HG03460 (cell line): Measurements from ENCODE around the gene WNT3.
"Not testable (repeated sequence)": the region's sequence is repeated elsewhere in the genome, so short reads cannot be mapped to it uniquely, and the experiment has no call there.

Source experiments
- ATAC-seq: cut with Tn5 transposase; IDR thresholded peaks from one replicate; pipeline ENCODE4 v1.9.1; 2021; ENCODE audit not compliant: unreplicated experiment

The WNT3 gene

DNA sequence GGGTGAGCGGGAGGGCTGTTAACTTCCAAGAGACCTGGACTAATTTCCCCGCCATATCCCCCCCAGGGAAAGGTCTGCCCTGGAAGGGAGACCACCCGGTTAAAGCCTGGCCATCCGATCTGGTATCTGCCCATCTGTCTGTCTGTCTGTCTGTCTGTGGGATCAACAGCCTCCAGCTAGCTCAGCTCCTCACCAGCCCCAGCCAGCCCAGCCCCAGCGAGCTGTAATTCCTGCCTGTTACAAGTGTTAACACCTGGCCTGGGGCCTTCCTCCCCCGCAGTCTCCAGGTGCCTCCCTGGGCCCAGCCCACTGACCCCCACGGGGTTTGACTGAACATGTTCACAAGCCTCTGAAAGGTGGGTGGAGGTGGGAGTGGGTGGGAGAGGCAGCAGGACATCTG is 4.0 kb downstream of the WNT3 start:
- ATAC-seq = no peak

DNA sequence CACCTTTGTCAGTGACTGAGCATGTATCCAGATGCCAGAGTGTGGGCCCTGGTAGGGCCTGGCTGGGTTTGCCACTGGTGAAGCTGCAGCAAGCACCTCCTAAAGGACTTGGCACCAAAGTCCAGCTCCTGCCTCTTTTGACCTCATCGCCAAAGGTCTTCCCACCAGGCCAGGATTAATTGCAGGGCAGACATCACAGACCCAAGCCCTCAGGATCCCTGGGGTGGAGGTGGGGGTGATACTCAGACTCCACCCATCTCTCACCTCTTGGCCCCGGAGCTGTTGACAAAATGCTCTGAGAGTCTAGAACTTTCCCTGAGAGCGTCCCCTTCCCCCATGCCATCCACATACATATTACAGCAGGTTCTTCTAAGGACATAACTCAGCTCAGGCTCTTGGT is 4.6 kb downstream of the WNT3 start:
- ATAC-seq = no peak

DNA sequence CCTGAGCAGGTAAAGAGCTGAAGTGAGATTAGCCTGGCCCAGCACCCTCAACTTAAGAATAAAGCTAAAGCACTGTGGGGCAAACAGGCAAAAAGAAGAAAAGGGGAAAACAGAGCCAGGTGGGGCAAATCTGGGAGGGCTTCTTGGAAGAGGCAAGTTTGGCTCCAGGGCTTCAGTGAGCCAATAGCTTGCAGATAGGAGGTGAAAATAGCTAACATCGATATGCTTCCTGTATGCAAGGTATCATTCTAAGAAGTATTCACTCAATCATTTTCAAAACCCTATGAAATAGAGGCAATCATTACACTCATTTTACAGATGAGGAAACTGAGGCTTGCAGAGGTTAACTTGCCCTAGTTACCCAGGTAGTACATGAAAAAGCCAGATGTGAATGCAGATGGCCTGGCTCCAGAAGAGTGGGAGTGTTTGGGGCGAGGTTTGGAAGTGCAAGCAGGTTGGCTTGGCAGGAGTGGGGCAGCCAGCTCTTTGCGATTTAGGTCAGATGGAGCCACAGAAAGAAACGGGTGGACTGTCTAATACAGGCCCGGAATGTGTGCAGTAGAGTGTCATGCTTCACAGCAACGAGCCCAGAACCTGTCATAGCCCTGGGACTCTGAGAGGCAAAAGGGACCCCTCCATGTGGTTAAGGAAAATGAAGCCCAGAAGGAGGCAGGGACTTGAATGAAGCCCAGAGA is 5.7 kb downstream of the WNT3 start:
- ATAC-seq = no peak

DNA sequence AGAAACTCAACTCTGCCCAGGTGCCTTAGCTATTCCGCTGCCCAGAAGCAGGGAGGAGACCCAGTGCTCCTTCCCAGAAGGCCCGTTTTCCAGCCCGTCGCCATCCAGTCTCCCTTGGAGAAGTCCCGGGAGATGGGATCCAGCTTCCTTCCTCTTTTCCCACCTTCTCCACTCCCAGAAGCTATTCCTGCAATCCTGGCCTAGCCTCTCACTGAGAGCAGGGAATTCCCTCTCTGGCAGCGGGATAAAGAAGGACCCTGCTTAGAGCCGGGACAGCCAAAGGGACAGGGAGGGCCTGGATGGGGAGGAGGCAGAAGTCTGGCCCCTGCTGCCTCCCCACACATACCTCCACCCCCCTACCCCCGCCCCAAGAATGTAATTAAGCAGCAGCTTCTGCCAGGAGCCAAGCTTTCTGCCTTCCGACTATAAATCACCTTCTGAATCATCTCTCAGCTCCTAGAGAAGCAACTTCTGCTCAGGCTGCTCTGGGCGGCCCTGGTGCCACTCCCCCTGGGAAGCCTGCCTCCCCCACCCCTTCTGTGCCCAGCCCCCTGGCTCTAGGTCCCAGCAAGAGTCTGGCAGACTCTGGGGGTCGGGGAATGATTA is 6.4 kb downstream of the WNT3 start:
- ATAC-seq = no peak

DNA sequence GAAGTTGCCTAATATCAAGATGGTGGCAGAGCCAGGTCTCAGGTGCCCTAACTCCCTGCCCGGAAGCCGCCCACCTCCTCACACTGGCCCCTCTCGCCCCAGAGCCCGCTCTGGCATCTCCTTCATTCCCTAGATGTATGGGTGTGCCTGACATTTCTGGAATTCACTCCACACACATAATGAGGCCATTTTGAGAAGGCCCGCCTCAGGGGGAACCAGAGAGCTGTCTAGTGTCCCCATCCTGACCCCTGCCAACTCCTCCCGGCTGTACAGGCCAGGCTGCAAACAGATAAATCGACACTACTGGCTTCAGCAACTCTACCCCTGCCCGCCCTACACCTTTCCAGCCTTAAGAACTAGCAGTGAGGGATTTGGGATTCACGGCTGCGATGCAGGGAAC is 7.7 kb downstream of the WNT3 start:
- no peak for ATAC-seq

DNA sequence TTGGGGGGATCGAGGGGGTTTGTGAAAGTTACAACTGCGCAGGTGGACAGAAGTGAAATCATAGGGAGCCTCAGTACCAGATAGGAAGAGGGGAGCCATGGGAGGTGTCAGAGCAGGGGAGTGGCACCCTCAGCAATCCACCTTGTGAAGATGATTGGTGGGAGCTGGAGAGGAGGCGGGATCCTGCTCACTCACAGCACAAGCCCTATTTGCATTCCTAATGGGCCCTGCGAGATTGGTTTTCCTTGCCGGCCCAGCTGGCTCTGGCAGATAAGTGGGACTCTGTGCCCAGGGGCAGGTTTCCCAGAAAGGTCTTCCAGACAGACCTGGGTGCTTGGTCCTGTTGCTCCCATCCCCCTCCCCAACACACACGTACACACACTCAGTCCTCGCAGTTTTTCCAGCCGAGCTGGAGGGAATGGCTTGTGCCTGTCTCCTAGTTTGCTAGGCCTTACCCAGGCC is 9.4 kb downstream of the WNT3 start:
- no peak for ATAC-seq

DNA sequence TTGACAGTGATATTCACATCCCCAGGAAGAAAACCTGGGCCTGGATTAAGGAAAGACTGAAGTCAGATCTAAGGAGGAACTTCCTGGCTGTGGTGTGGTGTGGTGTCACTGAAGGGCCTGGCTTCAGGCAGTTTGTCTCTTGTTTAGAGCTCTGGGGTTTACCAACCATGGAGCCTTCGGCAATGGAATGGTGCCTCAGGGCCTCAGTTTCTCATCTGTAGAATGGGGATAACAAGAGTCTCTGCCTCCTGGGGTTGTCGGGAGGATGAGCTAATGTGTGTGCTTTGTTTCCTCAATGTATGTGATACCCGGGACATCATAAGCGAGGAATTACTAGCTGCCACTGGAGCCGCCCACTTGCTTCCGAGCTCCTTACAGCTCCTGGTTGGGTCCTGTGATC is 12.7 kb downstream of the WNT3 start:
- ATAC-seq = no peak

DNA sequence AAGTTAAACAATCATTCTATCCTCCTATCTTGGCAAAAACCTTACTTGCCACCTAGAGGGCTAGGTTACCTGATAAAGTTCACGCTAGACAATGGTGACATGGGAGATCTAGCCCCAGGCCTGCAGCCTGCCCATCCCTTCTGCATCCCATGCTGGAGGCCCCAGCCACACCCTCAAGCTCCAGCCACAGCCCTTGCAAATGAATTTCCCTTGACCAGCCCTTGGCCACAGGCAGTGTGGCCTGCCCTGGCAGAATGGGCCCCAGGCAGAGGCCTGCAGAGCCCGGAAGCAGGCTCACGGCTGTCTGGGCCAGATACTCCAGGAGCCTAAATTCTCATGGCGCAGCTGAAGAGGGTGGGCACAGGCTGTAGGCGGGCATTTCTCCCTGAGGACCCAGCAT is 14.9 kb downstream of the WNT3 start:
- ATAC-seq = no peak

DNA sequence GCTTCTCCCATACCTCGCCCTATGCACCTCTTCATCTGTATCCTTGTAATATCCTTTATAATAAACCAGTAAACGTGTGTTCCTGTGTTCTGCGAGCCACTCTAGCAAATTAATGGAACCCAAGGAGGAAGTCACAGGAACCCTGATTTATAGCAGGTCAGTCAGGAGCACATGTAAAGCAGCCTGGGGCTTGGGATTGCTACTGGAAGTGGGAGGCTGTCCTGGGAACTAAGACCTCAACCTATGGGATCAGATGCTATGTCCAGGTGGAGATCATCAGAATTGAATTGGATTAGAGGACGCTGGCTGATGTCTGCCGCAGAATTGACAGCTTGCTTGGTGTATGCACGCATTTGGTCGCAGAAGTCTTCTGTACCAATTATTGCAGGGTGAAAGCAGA is 15.7 kb downstream of the WNT3 start:
- ATAC-seq = no peak

DNA sequence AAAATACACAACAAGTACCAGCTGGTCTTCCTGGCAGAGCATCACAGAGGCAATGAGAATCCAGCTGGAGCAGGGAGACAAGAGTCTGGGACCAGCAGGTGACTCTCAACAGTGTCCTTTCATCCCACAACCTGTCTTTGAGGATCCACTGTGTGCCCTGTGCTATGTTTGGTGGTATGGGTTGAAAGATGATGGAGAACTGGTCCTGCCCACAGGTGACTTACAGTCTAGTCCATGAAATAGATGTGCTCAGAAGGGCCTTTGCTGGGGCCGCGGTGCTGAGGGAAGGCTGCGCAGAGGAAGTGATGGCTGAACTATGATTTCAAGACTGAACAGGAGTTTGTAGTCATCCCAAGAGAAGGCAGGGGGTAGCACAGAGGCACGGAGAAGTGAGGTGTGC is 17.9 kb downstream of the WNT3 start:
- ATAC-seq = no peak

DNA sequence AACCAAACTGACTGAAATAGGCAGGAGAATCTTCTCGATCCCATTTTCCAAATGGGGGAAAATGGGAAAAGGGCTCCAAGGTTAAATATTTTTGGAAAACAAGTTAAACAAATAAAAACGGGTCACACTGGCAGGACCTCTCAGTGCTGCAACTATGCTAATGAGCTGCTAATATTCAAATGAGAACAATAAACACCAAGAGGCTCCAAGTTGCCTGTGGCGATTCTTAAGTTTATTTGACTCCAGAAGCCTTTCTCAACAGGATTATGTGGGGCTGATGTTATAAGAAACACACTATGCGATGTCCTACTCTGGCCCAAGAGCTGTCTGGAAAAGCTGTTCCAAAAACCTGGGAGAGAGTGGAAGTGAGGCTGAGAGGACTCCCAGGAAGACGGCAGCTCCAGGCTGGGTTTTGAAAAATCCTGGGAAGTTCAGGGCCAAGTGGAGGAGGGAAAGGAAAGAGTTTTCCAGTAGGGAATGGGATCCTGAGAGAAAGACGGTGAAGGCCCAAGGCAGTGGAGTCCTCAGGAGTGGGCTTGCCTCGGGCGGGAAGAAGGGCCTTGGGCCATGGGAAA is 21.4 kb downstream of the WNT3 start:
- ATAC-seq = no peak

DNA sequence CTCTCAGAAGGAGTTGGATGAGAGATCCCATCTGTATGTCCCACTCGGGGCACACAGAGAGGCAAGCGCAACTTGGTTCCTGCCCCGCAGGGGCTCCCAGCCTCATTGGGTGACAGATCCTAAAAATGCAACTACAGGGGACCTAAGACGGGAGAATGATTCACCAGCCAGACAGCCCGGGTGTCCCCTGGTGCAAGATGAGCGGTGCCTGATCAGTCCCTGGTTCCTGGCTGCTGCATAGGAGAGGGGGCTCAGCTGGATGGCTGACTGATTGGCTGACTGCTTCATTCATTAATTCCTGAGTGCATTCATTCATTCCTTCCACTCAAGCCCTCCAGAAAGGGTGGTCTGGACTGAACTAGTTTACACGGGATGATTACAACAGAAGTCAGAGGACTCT is 22.0 kb downstream of the WNT3 start:
- no peak for ATAC-seq

DNA sequence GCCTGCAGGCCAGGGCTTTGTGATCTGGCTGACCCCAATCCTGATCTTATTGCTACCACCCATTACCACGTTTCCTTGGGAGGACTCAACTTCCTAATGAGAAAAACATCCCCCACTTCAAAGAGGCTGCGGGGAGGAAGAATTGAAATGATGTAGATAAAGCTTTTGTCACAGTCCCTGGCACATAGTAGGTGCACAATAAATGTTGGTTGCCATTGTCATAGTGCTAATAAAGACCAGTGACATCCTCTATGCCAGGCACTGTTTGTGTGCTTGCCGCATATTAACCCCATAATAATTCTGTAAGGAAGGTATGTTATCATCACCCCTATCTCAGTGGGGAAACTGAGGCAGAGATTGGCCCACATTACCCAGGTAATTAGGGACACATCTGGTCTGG is 22.4 kb downstream of the WNT3 start:
- no peak for ATAC-seq

DNA sequence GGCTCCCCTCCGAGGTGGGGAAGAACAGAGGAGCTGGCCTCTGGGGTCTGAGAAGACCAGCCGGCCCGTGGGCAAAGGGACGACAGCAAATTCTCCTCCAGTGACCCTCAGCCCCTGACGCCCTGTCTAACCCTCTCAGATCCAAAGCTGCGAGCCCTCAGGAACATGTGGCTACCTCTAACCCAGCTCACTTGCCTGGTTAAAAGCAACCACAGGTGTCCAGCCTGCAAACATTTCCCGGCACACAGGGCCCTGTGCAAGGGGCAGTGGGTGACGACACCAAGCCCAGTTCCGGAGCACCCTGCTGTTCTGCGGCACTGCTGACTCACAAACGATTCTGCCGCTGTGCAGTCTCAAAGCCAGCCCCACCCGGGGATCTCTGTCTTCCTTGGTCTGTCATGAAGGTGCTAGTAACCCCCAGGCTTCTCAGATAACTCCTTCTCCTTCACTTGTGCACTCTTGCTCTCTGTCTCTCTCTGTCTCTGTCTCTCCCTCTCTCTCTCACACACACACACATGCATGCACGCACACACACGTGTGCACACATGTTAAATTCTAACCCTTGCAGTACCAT is 23.0 kb downstream of the WNT3 start:
- ATAC-seq = no peak

DNA sequence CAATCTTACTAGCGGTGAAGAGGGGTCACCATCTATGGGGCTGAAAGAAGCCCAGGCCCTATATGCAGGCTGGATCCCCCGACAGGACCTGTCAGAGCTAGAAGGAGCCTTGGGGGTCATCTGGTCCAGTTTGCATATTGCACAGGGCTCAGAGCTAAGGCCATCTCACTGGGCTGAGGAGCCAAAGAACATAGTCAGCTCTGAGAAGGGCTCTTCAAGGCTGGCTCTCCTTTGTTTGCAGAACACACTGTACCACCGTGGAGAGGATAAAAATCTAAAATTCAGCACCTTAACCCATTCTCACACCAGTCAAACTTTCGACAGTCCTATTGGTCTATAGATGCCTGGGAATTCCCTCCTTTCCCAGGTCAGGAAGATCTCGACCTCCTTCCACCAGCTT is 24.2 kb downstream of the WNT3 start:
- ATAC-seq = no peak

DNA sequence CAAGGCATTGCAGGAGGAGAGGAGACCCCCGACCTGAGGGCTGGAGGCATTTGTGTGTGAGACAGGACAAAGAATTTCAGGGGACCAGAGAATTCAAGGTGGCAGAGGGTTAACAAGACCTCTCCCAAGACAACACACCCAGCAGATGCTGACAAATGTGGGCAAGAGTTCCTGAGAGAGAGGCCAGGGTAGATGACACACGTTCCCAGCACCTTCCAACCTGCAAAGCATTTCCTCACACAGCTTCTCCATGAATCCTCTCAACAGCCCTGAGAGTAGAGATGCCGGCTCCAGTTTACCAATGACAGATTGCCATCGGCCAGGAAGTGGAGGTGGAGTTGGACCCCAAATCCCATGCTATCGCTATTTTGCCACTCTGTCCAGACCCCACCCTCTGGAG is 25.0 kb downstream of the WNT3 start:
- ATAC-seq = no peak

DNA sequence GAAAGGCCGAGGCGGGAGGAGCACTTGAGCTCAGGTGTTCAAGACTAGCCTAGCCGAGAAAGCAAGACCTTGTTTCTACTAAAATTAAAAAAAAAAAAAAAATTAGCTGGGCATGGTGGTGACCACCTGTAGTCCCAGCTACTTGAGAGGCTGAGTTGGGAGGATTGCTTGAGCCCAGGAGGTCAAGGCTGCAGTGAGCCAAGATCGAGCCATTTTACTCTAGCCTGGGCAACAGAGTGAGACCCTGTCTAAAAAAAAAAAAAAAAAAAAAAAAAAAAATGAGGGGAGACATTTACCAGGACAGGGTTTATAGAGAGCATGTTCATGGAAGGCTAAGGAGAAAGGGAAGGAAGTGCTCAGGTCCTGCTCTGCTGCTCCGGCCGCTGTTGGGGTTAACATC is 25.5 kb downstream of the WNT3 start:
- ATAC-seq = not testable (repeated sequence)

DNA sequence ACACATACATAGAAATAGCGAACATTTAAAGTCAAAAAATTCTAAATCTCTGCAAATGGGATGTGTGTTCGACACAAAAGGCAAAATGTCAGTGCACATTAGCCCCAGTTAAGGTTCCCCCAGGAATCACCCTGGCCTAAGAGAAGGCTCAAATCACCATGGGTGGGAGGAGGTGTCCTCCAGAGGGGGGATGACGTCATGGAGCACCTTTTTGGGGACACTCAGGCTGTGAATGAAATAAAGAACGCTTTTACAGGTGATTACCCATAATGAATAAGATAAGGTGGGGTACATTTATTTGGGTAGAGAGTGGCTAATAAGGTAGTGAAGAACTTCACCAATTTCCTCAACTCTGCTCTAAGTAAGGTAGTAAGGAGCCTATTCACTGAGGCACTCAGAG is 26.4 kb downstream of the WNT3 start:
- no peak for ATAC-seq

DNA sequence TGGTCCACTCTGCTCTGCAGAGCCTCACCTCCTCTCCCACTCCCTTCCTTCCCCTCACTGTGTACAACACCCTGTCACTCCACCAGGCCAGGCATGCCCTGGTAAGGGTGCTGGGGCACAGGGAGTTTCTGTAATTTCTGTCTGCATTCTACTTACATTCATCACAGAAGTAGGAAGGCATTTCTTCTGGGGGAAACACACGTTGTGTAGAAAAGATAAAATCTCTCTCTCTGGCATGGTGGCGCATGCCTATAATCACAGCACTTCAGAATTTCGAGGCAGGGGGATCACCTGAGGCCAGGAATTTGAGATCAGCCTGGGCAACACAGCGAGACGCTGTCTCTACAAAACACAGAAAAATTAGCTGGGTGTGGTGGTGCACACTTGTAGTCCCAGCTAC is 27.0 kb downstream of the WNT3 start:
- no peak for ATAC-seq

DNA sequence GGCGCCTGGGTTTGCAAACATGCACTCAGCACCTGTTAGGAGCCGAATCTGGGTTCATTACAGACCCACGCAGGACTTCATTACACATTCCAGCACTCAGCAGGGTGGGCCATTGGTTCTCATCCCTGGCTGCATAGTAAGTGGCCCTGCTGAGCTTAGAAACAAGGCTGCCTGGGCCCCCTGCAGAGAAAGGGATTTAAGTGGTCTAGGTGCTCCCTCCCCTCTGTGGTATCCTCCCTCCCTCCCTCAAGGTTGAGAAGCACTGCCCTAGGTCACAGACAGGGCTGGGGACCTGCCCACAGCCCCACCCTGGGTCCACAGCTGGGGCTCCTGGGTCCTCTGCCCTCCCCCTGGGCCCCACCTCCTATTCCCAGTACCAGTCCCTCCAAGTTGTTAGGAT is 28.3 kb downstream of the WNT3 start:
- no peak for ATAC-seq

DNA sequence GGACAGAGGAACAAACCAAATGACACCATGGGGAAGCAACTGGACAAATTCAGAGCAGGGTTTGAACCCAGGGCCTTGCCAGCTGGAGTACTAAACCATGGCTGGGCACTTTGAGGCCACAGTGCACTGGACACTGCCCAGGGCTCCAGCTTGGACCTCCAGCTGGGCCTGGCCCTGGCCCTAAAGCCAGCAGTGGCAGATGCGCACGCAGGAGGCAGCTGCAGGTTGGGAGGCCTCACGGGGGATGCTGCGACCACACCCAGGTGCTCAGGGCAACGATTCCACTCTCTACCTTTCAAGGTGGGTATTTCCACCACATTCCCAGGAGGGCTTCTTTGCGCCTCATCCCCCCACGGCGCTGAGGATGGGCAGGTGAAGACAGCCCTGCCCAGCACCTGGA is 28.9 kb downstream of the WNT3 start:
- ATAC-seq = no peak

DNA sequence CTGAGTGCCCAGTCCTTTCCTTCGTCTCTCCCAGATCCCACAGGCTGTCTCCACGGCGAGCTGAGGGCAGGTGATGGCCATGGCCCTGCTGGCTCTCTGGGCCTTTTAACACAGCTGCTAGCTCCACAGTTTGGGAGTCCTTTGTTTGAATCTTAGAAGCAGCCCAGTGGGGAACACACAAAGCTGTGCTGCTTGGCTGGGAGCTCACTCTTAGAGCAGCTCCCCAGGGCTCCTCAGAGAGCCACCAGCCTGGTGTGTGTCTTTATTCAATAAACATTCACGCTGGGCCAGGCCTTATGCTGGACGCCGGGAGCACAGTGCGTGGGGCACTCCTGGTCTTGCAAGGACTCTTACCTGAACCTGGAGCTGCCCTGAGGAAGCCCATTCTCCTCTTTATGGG is 29.7 kb downstream of the WNT3 start:
- ATAC-seq = no peak
